Glomerular endothelial cell (primary cell): ENCODE results near the gene DCAF11. TPM values are rescaled to one million over a fixed set of nuclear protein-coding genes. Genes with fewer than 3 reads are reported as not detected.

Experiments
- DNase-seq: peaks from one replicate; pipeline ENCODE4 v3.0.0-alpha.2; 2011; ENCODE audit warnings: low read depth, low spot score; ENCODE audit errors: extremely low read depth
- total RNA-seq: library from RNA; depleted of rRNA; stranded (reverse); fragments of >200 nt; gene quantifications from 2 replicates; pipeline ENCODE4 v1.2.3, GENCODE V29; 2015

DCAF11 gene
- total RNA-seq, 1 donor from 2014 or later: 36.4 TPM

DNA sequence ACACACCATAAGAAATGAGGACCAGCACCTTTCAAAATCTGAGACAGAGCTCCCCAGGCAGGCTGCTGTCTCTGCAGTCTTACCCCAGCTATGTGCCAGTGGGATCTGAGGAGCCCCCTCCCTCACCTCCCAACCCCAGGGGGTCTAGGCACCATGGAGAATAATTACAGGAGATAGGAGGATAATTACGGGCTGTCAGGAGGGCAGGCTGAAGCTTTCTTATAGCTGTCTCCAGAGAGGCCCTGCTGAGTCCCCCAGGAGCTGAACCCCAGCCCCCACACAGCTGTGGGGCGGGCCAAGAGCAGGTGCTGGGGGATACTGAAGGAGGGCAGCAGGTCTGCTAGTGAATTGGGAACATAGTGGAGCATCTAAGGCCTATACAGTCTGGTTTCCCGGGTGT lies 36.4 kb upstream of the DCAF11 start:
- DNase-seq: no peak

GRCh38 chr14:24079491-24080141 lies 35.0 kb upstream of the DCAF11 start:
- no peak for DNase-seq

GRCh38 chr14:24080142-24080530 lies 34.4 kb upstream of the DCAF11 start:
- no peak for DNase-seq

DNA sequence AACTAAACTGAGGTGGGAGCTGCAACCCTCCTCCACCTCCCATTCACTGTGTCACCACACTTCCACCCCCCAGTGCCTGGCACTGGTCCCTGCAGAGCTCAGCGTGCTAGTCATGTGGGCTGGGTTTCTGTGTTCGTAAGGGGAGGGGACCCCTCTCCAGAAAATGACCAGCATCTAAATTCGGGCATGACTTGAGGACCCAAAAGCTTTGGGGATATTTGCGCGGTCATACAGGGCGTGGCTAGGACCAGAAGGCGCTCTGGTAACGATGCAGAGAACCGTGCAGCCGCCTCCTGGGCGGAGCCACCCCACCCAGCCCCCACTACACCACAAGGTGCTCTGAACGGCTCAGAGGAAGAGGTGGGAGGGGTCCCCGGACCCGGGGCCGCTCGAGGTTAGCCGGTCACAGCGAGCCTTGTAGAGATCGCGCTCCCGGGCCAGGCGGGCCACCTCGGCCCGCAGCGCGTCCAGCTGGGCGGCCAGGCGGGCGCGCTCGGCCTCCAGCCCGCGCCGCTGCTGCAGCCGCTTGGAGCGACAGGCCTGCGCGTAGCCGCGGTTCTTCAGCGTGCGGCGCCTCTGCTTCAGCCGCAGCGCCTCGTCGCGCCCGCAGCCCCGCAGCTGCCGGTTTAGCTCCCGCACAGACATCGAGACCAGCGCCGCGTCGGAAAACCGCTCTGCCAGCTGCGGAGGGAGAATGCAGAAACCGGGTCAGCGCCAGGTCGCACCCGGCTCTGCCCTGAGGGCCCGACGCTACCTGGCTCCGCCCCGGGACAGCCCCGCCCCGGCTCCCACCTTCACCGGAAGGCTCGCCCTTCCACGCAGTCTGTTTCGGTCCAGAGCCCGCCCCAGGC lies 33.5 kb upstream of the DCAF11 start:
- DNase-seq: no peak

GRCh38 chr14:24081739-24082211 lies 32.8 kb upstream of the DCAF11 start:
- no peak for DNase-seq

DNA sequence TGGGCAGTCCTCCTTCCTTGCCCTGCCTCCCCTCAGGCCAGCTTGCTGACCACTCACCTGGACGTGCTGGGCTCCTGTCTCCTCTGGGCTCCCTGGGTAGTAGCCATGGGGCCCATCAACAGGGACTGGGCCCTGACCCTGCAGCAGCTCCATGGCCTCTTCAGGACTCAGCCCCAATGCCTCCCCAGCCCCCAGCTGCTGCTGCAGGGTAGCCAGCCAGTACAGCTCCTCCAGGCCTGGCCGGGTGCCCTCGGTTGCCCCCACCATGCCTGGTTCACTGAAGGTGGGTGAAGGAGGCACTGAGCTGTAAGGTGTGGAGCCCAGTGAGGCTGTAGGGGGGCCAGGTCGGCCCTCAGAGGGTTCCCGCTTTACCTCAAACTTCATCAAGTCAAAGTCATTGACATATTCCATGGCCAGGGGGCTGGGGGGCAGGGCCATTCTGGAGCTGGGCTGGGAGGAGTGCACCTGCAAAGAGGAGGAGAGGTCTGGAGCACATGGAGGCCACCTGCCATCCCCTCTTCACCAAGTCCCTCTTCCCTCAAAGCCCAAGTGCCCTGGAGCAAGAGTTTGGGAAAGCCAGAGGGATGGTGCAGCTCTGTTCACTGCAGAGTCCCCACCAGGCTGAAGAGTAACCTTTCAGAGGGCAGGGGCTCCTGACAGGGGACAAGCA lies 32.0 kb upstream of the DCAF11 start:
- no peak for DNase-seq

DNA sequence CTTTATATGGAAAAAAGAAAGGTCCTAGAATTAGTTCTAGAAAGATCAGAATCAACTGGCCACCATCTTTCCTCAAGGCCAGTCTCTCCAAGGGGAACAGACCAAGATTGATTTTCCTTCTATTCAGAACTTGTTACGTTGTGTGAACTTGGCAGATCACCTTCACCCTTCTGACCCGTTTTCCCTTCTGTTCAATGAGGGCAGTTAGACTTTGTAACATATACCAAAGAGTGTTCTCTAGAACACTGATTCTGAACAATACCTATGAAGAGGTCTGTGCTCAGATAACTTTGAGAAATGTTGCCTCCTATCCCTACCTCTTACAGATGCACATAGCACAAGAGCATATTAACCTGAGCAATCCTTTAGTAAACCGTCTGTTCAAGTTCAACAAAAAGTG lies 31.1 kb upstream of the DCAF11 start:
- DNase-seq: no peak

DNA sequence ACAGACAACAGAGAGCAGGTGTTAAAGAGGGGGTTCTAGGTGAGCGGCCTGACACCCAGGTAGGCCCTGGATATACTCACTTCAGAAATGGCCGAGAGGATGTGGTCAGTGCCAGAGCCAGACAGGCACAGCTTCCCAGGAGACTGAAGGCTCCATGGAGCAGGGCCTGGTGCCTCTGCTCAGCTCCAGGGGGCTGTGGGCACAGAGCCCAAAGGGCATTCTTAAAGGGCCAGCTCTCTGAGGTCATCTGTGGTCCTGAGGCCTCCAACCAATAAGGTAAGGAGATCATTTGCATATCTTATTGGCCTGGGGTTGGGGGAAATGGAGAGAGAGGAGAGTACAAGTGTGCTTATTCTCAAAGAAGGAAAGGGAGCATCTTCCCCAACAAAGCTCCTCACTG lies 30.1 kb upstream of the DCAF11 start:
- DNase-seq: no peak

DNA sequence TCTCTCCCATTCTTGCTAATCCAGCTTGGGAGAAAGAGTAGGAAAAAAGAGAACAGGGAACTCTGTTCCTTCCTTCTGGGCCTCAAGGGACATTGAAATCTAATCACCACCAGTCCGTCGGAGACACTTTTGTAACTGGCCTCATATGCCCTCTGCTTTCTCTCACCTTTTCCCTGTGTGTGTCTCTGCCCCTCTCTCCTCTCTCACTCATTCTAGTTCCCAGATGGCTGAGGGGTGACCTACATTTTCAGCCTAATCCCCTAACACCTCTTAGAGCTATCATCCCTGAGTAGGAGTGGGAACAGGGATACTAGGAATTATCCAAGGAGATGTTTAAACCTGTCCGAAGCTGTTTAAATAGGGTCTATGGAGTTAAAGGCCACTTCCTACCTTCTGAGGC lies 29.4 kb upstream of the DCAF11 start:
- DNase-seq: no peak

DNA sequence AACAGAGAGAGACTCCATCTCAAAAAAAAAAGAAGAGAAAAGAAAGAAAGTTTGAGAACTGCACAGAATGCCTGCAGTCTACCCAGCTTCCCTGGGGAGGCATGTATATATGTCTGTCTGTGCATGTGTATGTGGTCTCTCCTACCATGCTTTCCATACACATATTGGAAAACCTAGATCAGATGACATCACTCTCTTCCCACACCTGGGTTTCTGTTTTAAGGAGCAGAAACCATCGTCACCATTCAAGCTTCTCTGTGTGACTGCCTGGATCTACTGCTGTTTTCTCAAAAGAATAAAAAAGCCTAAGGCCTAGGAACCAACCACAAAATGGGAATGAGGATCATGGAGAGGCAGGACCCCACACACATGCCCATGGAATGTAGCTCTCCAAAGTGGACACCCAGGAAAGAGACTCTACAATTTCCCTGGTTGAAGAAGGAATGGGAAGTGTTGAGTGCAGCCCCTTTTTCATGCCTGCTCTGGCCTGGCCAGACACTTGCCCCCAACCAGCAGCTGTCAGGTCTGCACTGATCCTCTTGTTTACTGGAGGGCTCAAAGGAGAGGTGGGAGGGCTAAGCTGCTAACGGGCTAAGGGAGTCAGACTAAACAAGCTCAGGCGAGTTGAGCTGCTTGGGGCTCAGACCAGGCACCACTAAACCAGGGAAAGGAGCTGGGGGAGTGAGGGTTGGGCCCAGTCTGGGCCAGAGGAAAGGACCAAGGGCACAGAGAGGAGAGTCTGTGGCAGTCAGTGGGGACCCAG lies 28.2 kb upstream of the DCAF11 start:
- no peak for DNase-seq

DNA sequence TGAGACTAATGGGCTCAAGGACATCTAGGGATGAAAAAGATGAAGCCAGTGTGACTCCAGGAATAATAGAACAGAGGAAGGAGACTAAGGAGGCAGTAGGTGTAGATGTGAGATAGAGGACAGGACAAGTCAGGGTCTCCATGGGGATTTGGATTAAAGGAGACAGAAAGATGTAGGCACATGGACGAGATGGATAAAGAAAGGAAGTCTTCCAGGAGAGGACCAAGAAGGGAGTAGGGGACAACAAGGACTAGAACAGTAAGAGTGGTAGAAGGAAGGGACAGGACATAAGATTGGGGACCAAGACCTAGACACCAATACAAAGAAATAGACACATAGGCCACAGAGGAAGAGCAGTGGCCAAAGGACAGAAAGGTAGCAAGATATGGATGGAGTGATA lies 27.6 kb upstream of the DCAF11 start:
- DNase-seq: no peak

DNA sequence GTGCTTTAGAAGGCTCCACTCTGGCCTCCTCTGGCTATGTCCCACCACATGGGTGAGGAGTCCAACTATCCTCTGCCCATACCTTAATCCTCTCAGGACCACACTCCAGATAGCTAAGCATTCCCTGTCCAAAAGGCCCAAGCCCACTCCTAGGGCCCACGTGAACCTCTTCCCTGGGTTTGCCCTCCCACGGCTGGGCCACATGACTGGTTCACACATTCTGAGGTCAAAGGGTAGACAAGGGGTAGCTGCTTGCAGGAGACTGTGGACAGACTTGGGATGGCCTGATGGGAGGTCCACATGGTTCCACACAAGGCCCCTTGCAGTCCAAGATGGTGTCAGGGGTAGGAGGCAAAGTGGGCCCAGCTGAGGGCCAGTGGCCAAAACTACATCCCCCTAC lies 26.5 kb upstream of the DCAF11 start:
- DNase-seq: no peak

- DNase-seq: no peak
Observed at GRCh38 chr14:24089890-24090289, 24.7 kb upstream of the DCAF11 start.

- DNase-seq: no peak
Observed at GRCh38 chr14:24092110-24092504, 22.5 kb upstream of the DCAF11 start.

DNA sequence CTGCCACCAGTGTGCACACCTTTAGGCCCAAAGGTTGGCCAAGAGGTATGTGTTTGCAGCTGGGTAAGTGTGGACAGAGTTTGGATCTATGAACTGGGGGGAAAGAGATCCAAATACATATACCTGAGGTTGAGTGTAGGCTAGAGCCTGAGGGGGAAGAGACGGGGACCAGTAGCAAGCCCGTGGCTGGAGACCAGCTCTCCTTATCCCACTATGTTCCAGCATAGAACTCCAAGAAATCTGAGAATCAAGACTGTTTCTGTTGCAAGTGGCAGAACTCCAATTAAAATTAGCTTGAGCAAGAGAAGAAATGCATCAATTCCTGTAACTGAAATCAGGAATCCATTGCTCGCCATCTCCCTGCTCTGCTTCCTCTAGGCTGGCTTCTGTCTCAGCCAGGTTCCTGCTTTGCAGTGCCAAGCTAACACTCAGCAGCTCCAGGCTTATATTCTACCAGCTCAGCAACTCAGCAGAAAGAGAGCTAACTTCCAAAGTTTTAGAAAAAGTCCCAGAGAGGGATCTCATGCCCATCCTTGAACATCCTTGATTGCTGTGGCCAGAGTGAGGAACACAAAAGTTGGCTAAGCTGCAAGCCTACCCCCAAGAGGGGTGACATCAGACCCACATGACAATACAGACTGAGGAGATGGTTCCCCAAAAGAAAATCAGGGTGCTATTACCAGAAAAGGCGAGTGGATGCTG lies 21.9 kb upstream of the DCAF11 start:
- no peak for DNase-seq

GRCh38 chr14:24093207-24093900 lies 21.2 kb upstream of the DCAF11 start:
- no peak for DNase-seq

DNA sequence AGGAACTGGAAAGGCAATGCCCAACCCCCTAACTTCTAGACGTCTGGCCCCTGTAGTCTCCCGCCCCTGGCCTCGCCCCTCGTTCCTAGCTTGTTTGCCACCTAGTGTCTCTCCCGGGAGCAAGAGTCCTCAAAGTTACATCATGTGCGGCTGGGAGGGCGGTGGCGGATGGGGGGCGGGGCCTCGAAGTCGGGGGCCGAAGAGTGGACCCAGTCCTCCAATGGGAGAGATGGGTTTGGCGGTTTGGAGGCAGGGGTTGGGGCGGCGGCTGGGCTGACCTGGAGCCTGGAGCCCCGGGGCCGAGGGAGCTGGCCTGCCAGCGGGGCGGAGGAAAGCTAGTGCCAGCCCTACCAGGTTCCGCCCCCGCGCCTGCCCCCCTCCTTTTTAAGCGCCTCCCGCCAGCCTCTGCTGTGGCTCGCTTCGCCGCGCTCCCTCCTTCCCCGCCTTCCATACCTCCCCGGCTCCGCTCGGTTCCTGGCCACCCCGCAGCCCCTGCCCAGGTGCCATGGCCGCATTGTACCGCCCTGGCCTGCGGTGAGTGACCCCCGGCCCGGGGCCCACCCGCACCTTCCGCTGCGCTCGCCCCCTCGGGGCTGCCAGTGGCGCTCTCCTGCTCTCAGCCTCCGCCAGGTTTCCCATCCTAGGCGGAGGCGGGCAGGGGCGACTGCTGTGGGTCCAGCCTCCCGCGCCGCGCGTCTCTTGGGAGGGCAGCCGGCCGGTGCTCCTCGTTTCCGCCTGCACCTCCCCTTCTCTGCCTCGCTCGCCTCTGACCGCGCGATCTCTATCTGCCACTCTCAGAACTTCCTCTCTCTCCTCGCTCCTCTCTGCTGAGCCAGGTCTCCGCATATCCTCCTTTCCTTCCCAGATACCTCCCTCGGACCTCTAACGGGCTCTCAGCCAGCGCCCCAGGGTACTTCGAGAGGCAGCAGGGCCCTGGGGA lies 20.4 kb upstream of the DCAF11 start, which contains the start of gene PCK2:
Gene PCK2, plus strand, starts transcription at position 411 of the 940 bp plus-strand sequence. Its CDS starts 95 bp downstream, at position 506.
- DNase-seq: no peak

DNA sequence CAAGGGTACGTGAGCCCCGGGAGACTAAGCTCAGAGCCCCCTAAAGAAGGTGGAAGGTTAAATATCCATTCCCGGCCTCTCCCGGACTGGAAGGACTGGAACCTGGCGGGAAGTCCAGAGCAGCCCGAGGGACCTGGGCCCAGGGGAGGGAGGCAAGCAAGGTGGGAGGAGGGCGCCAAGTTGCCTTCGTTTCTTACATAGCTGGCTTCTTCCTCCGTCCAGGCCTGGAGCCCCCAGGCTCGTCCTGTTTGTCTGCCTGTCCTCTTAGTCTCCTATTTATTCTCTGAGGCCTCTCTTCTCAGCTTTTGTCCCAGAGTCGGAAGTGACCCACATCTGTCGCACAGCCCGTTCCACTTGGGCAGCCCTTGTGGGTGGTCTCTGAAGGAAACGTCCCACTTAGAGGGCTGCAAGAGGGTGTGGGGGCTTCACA lies 19.7 kb upstream of the DCAF11 start:
- no peak for DNase-seq
